H1 (cell line): Measurements from ENCODE around the gene TCF7. TPM values are rescaled to one million over a fixed set of nuclear protein-coding genes. Genes with fewer than 3 reads are reported as not detected.
A peak's percentile ranks its signal among the peaks of the same experiment; 100 is the strongest.

Experiments
- CTCF ChIA-PET: fragments of 300-600 bp; sonication (Branson Sonifier 250); formaldehyde crosslinking; loops from one replicate; lab custom pipeline; 2021; ENCODE audit not compliant: partially characterized antibody; lab: Charles Lee
- POLR2A ChIA-PET: fragments of 300-600 bp; sonication (Branson Sonifier 250); formaldehyde crosslinking; loops from one replicate; lab custom pipeline; 2021; ENCODE audit warnings: inconsistent platforms; ENCODE audit not compliant: partially characterized antibody; lab: Charles Lee
- DNase-seq, 2 experiments: peaks; one replicate each; pipeline versions ENCODE4 v3.0.0 to v3.0.0-alpha.2; 2010 to 2022; ENCODE audit warnings: low spot score in 2 of 2, low read depth in 1 of 2, mixed read lengths in 1 of 2
- FAIRE-seq: peaks from 2 replicates; lab custom pipeline; 2011; peaks lifted over from hg19 to GRCh38; lab: Jason Lieb, UNC
- H2AFZ ChIP-seq: 2 replicates; pipeline ENCODE4 v1.8.1; 2012; ENCODE audit warnings: low read length, inconsistent platforms
- H2AK5ac ChIP-seq: 2 replicates; pipeline ENCODE4 v1.6.1; 2013; ENCODE audit warnings: low read depth, low read length
- H2BK120ac ChIP-seq: replicated peaks from 2 replicates; pipeline ENCODE3; 2013; ENCODE audit warnings: low read depth, low read length, inconsistent platforms
- H2BK12ac ChIP-seq: 2 replicates; pipeline ENCODE4 v1.6.1; 2013; ENCODE audit warnings: low read depth, low read length
- H2BK15ac ChIP-seq: 2 replicates; pipeline ENCODE4 v1.6.1; 2013; ENCODE audit warnings: low read length
- H2BK20ac ChIP-seq: 2 replicates; pipeline ENCODE4 v1.6.1; 2013; ENCODE audit warnings: low read length
- H2BK5ac ChIP-seq: 2 replicates; pipeline ENCODE4 v1.6.1; 2013; ENCODE audit warnings: low read depth, low read length
- H3K14ac ChIP-seq: 2 replicates; pipeline ENCODE4 v1.6.1; 2013; ENCODE audit warnings: inconsistent platforms; ENCODE audit not compliant: insufficient read length
- H3K18ac ChIP-seq: 2 replicates; pipeline ENCODE4 v1.6.1; 2013; ENCODE audit warnings: low read length; ENCODE audit errors: extremely low read depth
- H3K23ac ChIP-seq: 2 replicates; pipeline ENCODE4 v1.6.1; 2013; ENCODE audit warnings: inconsistent platforms; ENCODE audit not compliant: insufficient read length
- H3K23me2 ChIP-seq: 2 replicates; pipeline ENCODE4 v1.6.1; 2013; ENCODE audit warnings: low read depth, low read length
- H3K27ac ChIP-seq: 2 replicates; pipeline ENCODE4 v1.6.1; 2011; ENCODE audit warnings: low read depth, low read length, inconsistent platforms
- H3K27me3 ChIP-seq, 4 experiments: replicated peaks in 1 of 4; 1 replicate in 1 of 4; 2 replicates in 3 of 4; pipeline versions ENCODE4 v1.6.1 to v1.8.1; 2011 to 2013; ENCODE audit warnings: low read length in 3 of 4, mild to moderate bottlenecking in 3 of 4, inconsistent platforms in 2 of 4, mixed read lengths in 2 of 4, moderate library complexity in 1 of 4; ENCODE audit not compliant: control insufficient read depth in 3 of 4, insufficient read depth in 3 of 4; ENCODE audit errors: extremely low read depth in 1 of 4
- H3K36me3 ChIP-seq, 4 experiments: 2 replicates each; pipeline versions ENCODE4 v1.6.1 to v1.8.1; 2011 to 2013; ENCODE audit warnings: mild to moderate bottlenecking in 4 of 4, low read length in 3 of 4, moderate library complexity in 2 of 4, control low read depth in 1 of 4, inconsistent platforms in 1 of 4; ENCODE audit not compliant: insufficient read depth in 4 of 4, control insufficient read depth in 2 of 4
- H3K4ac ChIP-seq: replicated peaks from 2 replicates; pipeline ENCODE3; 2013; ENCODE audit warnings: low read length, low read depth, mixed read lengths, inconsistent platforms; ENCODE audit not compliant: insufficient read length
- H3K4me1 ChIP-seq, 4 experiments: replicated peaks in 1 of 4; 1 replicate in 1 of 4; 2 replicates in 3 of 4; pipeline versions ENCODE4 v1.6.1 to v1.8.1; 2011 to 2013; ENCODE audit warnings: low read length in 3 of 4, inconsistent platforms in 2 of 4, mixed read lengths in 1 of 4; ENCODE audit not compliant: insufficient read depth in 4 of 4, control insufficient read depth in 3 of 4
- H3K4me2 ChIP-seq, 2 experiments: 2 replicates each; pipeline versions ENCODE4 v1.6.1 to v1.8.1; 2011 to 2013; ENCODE audit warnings: low read depth in 2 of 2, low read length in 2 of 2, control low read depth in 1 of 2, inconsistent platforms in 1 of 2, mild to moderate bottlenecking in 1 of 2; ENCODE audit not compliant: insufficient read depth in 1 of 2
- H3K4me3 ChIP-seq, 4 experiments: fragments of 200-600, 300-600 bp in 1 of 4; sonication (generic), shearing (Covaris generic), sonication (Bioruptor Twin) in 1 of 4; 2 replicates each; pipeline versions ENCODE4 v1.5.1 to v1.8.1; 2011 to 2016; ENCODE audit warnings: low read length in 4 of 4, low read depth in 3 of 4, control low read depth in 2 of 4, inconsistent platforms in 2 of 4, mild to moderate bottlenecking in 2 of 4, mixed read lengths in 1 of 4, moderate library complexity in 1 of 4; ENCODE audit not compliant: insufficient read depth in 2 of 4; ENCODE audit errors: extremely low read depth in 1 of 4
- H3K56ac ChIP-seq: replicated peaks from 2 replicates; pipeline ENCODE3; 2013; ENCODE audit warnings: low read depth, mild to moderate bottlenecking, mixed read lengths, low read length, inconsistent platforms; ENCODE audit not compliant: insufficient read length
- H3K79me1 ChIP-seq: 2 replicates; pipeline ENCODE4 v1.6.1; 2013; ENCODE audit warnings: low read depth, low read length, control low read depth
- H3K79me2 ChIP-seq, 2 experiments: 2 replicates each; pipeline versions ENCODE4 v1.6.1 to v1.8.1; 2012 to 2013; ENCODE audit warnings: low read length in 2 of 2, mild to moderate bottlenecking in 2 of 2, inconsistent platforms in 1 of 2; ENCODE audit not compliant: insufficient read depth in 2 of 2, control insufficient read depth in 1 of 2
- H3K9ac ChIP-seq, 4 experiments: replicated peaks in 1 of 4; 1 replicate in 1 of 4; 2 replicates in 3 of 4; pipeline versions ENCODE4 v1.6.1 to v1.8.1; 2011 to 2013; ENCODE audit warnings: low read depth in 3 of 4, low read length in 3 of 4, control low read depth in 2 of 4, mild to moderate bottlenecking in 2 of 4, moderate library complexity in 2 of 4, inconsistent platforms in 1 of 4; ENCODE audit errors: extremely low read depth in 1 of 4
- H3K9me3 ChIP-seq, 2 experiments: 2 replicates each; pipeline versions ENCODE4 v1.6.1 to v1.8.1; 2012 to 2013; ENCODE audit warnings: mild to moderate bottlenecking in 2 of 2, moderate library complexity in 2 of 2, control low read depth in 1 of 2, inconsistent platforms in 1 of 2, low read depth in 1 of 2, low read length in 1 of 2, mixed read lengths in 1 of 2; ENCODE audit not compliant: insufficient read depth in 2 of 2
- H4K20me1 ChIP-seq, 2 experiments: replicated peaks in 1 of 2; 2 replicates each; pipeline versions ENCODE3 to v1.8.1; 2011 to 2013; ENCODE audit warnings: inconsistent platforms in 2 of 2, low read length in 2 of 2, mild to moderate bottlenecking in 1 of 2; ENCODE audit not compliant: insufficient read depth in 2 of 2, control insufficient read depth in 1 of 2
- H4K5ac ChIP-seq: 2 replicates; pipeline ENCODE4 v1.6.1; 2013; ENCODE audit warnings: low read length, low read depth, mixed read lengths, inconsistent platforms; ENCODE audit not compliant: insufficient read length
- H4K8ac ChIP-seq: 2 replicates; pipeline ENCODE4 v1.8.0; 2013; ENCODE audit warnings: mild to moderate bottlenecking, moderate library complexity, low read length, inconsistent platforms; ENCODE audit not compliant: insufficient read depth; ENCODE audit errors: extremely low read depth
- H4K91ac ChIP-seq: replicated peaks from 2 replicates; pipeline ENCODE3; 2013; ENCODE audit warnings: low read length, mixed read lengths, inconsistent platforms; ENCODE audit not compliant: insufficient read length
- CREB1 ChIP-seq: IDR thresholded peaks from 2 replicates; pipeline ENCODE4 v1.6.1; 2012; ENCODE audit warnings: inconsistent platforms
- EGR1 ChIP-seq: IDR thresholded peaks from 2 replicates; pipeline ENCODE4 v1.6.1; 2011; ENCODE audit warnings: low read depth, low read length, borderline replicate concordance
- KDM5A ChIP-seq: fragments of 200-600 bp; IDR thresholded peaks from 2 replicates; pipeline ENCODE4 v1.7.1; 2012; ENCODE audit warnings: mild to moderate bottlenecking, low read length, inconsistent platforms, mixed read lengths
- MAFK ChIP-seq: IDR thresholded peaks from 2 replicates; pipeline ENCODE4 v1.6.1; 2012; ENCODE audit warnings: low read depth, mild to moderate bottlenecking, improper control_type of control experiment, low read length
- NRF1 ChIP-seq: IDR thresholded peaks from 2 replicates; pipeline ENCODE4 v1.6.1; 2011; ENCODE audit warnings: mild to moderate bottlenecking, low read depth, low read length, improper control_type of control experiment
- PHF8 ChIP-seq: fragments of 200-600 bp; sonication (generic); conservative IDR thresholded peaks from 2 replicates; pipeline ENCODE4 v1.7.1; 2012; ENCODE audit warnings: low read depth, mild to moderate bottlenecking, inconsistent platforms, low read length, moderate library complexity
- TAF1 ChIP-seq: IDR thresholded peaks from 2 replicates; pipeline ENCODE4 v1.6.1; 2011; ENCODE audit warnings: mild to moderate bottlenecking, low read depth, low read length
- YY1 ChIP-seq: IDR thresholded peaks from 2 replicates; pipeline ENCODE4 v1.6.1; 2011; ENCODE audit warnings: low read depth, mild to moderate bottlenecking, low read length
- ZNF274 ChIP-seq: IDR thresholded peaks from 2 replicates; pipeline ENCODE4 v1.7.0; 2012; ENCODE audit warnings: low read length, borderline replicate concordance; ENCODE audit errors: extremely low read depth
- WGBS, 2 experiments: shearing (Covaris generic) in 1 of 2; methylation state at CpG; one replicate each; pipeline versions ENCODE4 v1.1.6 to v1.1.7; 2013 to 2015; ENCODE audit warnings: low lambda C conversion rate in 2 of 2, mixed read lengths in 2 of 2, inconsistent platforms in 1 of 2, low coverage in 1 of 2, missing lambda C conversion rate in 1 of 2; ENCODE audit not compliant: insufficient replicate concordance in 2 of 2, insufficient coverage in 1 of 2, insufficient read length in 1 of 2; ENCODE audit errors: extremely low coverage in 1 of 2, missing lambda C conversion rate in 1 of 2; 5-methylcytosine and 5-hydroxymethylcytosine counted together
- polyA plus RNA-seq, 7 experiments: library from polyadenylated mRNA; depleted of rRNA in 3 of 7; stranded (reverse) in 5 of 7; unstranded in 2 of 7; fragments of >200 nt in 5 of 7; fragments of 200-250 nt in 2 of 7; gene quantifications; 1 replicate in 5 of 7; 2 replicates in 1 of 7; 4 replicates in 1 of 7; pipeline versions ENCODE4 v1.2.1 to v1.2.3, GENCODE V29; 2011 to 2013; ENCODE audit warnings: missing spikeins in 2 of 7, mixed read lengths in 2 of 7
- total RNA-seq: library from RNA; stranded (reverse); fragmentation: NEBNext Ultra II Directional; extraction: Animal tissue kit (Norgen Biotek cat#: 25700); gene quantifications from 2 replicates; pipeline ENCODE4 v1.2.1, GENCODE V29; 2021
- TF ChIP-seq, protein P1 (sequence below): IDR thresholded peaks from 2 replicates; pipeline ENCODE4 v1.6.1; 2012; ENCODE audit warnings: low read length, inconsistent platforms
- TF ChIP-seq, protein P2 (sequence below): IDR thresholded peaks from 2 replicates; pipeline ENCODE4 v1.6.1; 2011; ENCODE audit warnings: low read length, improper control_type of control experiment

The TCF7 gene
- total and polyA plus RNA-seq, 2 of the 8 experiments (the other 6 are each of a cell fraction or from before 2014, with no cell fraction given): 4.7 to 8.5 TPM

DNA sequence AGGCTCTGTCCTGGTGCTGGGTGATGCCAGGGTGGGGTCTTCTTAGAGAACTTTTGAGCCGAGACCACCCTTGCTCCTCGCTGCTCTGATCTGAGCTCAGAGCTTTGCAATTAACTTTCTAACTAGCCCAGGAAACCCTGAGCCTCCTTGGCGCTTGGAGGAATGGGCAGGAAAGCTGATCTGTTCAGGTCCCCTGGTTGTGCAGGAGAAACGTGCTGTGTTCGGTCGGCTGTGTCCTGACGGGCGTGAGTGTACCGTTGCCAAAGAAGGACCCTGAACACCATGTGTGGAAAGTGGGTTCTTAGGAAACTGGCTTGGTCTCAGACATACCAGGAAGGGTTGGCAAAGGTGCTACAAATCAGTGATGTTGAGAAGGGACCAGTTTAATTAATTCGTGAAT is 1.8 kb downstream of the TCF7 start:
- Histone ChIP-seq H3K79me1 (no peaks in the 10 kb centered on the region; the same call in 1 of the 2 replicates), H3K23me2 (peaks cover 10% of the 10 kb centered on the region; the same call in 1 of the 2 replicates), H3K23ac (no peak overlapping the region), H4K5ac (no peak overlapping the region), H2AK5ac (no peak overlapping the region), H4K8ac (no peak overlapping the region), H3K9ac (no peak overlapping the region), H3K27ac (no peak overlapping the region), H3K27me3 (peaks cover 20 to 31% (median 29%) of the 10 kb centered on the region in 4 experiments), H3K4me3 (no peak overlapping the region), H4K91ac (no peak overlapping the region), H3K56ac (no peak overlapping the region), H2BK15ac (no peak overlapping the region), H4K20me1 (peaks cover 3 to 14% of the 10 kb centered on the region in 2 experiments), H3K9me3 (no peaks in the 10 kb centered on the region), H2BK12ac (no peak overlapping the region), H2BK20ac (no peak overlapping the region), H3K79me2 (no peaks in the 10 kb centered on the region), H3K36me3 (peaks cover 0 to 2% (median 0%) of the 10 kb centered on the region in 4 experiments; a peak in 1 of 8 replicates), H3K14ac (no peak overlapping the region), H3K18ac (no peak overlapping the region), H2BK120ac (no peak overlapping the region), H3K4me1 (peaks cover 0 to 15% (median 9%) of the 10 kb centered on the region in 4 experiments; a peak in 6 of 7 replicates), H3K4ac (no peak overlapping the region), H3K4me2 (peak overlapping the region in 1 of 2 experiments; percentile 100; a peak in 1 of 4 replicates), H2AFZ (no peak overlapping the region), H2BK5ac (no peak overlapping the region)
- 95% methylated on average over 10 of the region's 10 CpGs; no CpG with 5 or more reads in 1 of the 2 experiments for WGBS, 2 experiments
- ChIA-PET CTCF (interaction anchor here (1.0 to 21.7 kb wide), 4 partner anchors 9 to 27 kb away, joined by 4 to 270 read pairs (median 5); no protein-coding TSS in a partner anchor), POLR2A (interaction anchor here (2.8 kb wide), 1 partner anchor 13 kb away, joined by 15 read pairs; no protein-coding TSS in a partner anchor)
- FAIRE-seq (no peak), DNase-seq (no peak)
- TF ChIP-seq TAF1 (no peak), NRF1 (no peak), PHF8 (no peak), ZNF274 (no peak), EGR1 (no peak), CREB1 (no peak), YY1 (no peak), MAFK (no peak), KDM5A (no peak)
- TF ChIP-seq, protein P1, sequence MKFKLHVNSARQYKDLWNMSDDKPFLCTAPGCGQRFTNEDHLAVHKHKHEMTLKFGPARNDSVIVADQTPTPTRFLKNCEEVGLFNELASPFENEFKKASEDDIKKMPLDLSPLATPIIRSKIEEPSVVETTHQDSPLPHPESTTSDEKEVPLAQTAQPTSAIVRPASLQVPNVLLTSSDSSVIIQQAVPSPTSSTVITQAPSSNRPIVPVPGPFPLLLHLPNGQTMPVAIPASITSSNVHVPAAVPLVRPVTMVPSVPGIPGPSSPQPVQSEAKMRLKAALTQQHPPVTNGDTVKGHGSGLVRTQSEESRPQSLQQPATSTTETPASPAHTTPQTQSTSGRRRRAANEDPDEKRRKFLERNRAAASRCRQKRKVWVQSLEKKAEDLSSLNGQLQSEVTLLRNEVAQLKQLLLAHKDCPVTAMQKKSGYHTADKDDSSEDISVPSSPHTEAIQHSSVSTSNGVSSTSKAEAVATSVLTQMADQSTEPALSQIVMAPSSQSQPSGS: no peak
- TF ChIP-seq, protein P2, sequence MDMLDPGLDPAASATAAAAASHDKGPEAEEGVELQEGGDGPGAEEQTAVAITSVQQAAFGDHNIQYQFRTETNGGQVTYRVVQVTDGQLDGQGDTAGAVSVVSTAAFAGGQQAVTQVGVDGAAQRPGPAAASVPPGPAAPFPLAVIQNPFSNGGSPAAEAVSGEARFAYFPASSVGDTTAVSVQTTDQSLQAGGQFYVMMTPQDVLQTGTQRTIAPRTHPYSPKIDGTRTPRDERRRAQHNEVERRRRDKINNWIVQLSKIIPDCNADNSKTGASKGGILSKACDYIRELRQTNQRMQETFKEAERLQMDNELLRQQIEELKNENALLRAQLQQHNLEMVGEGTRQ: no peak
